Activated CD4-positive, alpha-beta T cell treated with anti-CD3 and anti-CD28 coated beads, Interleukin-2, Interleukin-6, amounts not matched to agents 100 ng/mL and 50 ng/mL, durations not matched to agents 16 hours and 8 hours (primary cell): ENCODE results near the gene SLIT1.

Experiments used
- DNase-seq: peaks from one replicate; pipeline ENCODE4 v3.0.0-alpha.2; 2020

SLIT1 gene

DNA sequence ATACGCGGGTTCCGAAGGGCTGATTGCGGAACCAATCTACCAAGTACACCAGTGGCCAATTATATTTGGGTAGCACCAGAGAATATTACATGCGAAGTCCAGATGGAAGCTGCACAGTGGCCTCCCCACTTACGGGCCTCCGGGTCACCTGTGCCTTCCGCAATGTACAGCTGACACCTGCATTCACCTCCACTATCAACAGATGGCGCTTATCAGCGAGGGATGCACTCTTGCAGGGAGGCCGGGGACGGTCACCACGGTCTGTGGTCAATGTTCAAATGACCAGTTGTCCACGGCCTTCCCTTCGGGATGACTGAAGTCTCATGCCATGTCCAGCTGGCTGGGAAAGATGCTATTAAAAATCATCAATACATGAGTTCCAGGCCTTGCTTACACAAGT is 47.6 kb downstream of the SLIT1 start:
- no peak for DNase-seq

DNA sequence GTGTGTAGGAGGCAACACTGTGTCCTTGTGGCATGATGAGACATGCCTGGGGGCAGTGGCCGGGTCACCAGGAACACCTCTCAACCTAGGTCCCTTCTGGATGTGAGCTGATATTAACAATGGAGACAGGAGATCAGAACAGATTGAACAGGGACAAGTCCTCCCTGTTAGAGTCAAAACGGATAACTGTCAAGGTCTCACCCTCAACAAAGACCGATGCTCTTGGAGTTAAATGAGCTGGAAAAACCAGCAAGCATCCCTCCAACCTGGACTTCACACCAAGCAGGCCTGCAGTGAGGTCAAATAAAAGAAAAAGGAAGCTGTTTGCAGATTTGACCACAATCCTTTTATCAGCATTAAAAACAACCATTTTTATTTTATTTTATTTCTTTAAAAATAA is 49.0 kb downstream of the SLIT1 start:
- no peak for DNase-seq

DNA sequence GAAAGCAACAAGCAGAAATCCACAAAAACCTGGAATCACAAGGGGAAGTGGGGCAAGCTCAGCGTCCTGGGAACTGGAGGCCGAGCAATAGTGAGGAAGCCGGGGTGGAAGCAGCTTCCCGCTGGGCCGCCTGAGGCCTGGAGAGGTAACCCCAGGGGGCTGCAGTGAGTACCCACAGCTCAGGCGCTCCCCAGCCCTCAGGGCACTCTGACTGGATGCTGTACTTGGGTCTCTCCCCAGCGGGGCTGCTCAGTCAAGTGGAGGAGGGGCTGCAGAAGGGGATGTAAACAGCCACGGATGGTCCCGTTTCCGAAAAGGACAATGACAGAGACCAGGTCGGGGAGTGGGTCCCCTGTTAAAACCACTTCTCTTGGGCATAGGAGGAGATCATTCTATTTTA is 50.3 kb downstream of the SLIT1 start:
- DNase-seq, result no peak

DNA sequence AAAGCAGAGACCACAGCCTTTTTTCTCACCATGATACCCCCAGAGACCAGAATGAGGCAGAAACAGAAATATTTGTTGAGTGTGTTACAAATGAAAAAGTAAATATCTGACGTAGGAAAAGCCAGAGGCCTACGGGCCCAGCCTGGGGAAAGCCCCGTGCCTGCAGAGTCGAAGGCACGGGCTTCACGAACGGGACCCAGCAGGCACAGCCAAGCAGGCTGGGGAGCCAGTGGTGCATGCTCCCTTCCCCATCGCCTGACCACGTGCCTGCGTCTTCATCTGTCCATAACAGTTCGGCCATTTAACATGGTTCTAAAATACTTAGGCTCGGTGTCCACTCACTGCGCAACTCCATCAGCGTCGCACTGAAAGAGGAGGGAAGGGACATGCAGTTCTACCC is 50.8 kb downstream of the SLIT1 start:
- no peak for DNase-seq

DNA sequence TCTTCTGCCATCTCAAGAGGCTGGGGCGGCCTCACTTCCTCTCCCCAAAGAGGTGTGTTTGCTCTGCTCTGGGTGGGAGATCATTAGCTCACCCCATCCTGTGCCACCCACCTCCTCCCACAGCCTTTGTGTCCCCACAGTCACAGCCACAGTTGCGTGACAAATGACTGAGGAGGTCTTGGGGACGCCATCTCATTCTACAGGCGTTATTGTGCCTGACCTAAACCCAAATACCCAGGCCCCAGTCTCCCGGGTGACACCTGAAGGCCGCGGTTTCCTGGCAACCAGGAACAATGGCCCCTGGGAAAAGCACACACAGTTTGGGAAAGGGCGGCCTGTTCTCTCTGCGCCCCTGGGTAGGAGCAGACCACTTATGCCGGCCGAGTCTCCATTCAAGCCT is 51.6 kb downstream of the SLIT1 start:
- no peak for DNase-seq

DNA sequence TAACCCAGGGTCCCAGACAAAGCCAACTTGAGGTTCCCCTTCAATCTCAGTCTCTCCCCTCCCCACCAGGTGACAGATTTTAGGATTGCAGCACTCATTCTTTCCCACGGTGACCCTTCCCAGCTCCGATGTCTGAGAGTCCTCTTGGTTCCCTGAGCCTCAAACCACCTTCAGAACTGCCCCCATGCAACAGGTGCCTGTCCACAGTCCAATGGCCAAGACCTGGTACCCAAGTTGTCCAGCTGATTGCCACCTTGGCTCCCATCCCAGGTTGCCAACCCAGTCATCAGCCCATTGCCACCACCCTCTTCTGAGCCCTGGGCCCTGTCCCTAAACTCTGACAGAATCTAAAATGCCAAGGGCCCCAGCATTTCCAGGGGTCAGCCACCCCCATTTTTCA is 53.5 kb downstream of the SLIT1 start:
- DNase-seq, result no peak

DNA sequence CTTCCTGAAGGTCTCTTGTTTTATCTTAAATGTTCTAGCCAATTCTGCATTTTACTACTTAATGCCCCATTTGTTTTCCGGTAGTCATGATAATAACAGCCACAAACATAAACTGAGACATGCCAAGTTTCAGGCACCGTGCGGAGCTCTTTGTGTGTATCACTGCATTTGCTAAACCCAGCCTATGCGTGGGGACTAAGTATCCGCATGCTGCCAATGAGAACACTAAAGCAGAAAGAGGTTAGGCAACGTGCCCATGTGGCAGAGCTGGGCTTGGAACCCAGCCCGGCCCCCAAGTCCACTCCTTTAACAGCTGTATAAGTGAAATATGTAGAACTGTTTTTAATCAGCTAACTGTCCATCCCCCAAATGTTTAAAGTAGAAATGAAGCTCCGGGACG is 54.1 kb downstream of the SLIT1 start:
- DNase-seq, result no peak

DNA sequence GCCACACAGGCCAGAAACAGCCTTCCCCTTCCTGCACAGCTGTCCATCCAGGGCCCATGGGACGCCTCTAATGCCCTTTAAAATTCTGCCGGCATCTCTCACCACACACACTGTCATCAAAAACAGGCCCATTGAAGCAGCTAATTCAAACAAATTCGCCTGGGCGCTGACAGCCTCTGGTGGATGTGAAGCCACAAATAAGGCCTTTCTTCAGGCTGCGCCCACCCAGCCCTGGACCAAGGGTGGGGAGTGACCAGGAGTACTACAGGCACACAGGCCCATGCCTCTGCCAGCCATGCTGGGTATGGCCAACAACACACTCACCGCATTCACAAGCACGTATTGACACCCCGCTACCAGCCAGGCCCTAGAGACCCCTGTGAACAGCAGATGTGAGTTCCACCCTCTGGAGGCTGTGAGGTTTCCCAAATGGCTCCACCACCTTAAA is 54.6 kb downstream of the SLIT1 start:
- no peak for DNase-seq

DNA sequence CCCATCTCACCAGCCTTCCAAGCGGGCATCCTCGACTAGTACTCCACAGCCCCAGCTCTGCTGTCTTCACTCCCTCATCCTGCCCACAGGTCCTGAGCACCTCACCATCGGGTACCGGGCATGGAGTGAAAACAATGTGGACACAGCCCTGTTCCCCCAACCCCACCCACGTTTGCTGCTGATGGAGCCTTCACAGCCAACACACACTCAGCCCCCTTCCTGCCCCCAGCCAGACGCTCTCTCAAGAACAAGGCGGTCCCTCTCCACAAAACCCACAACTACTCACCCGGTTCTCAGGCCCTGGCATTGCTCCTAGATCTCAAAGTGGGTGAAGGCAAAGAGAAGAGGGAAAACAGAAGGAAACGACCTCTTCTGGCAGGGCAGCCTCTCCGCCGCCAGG is 56.1 kb downstream of the SLIT1 start:
- no peak for DNase-seq

DNA sequence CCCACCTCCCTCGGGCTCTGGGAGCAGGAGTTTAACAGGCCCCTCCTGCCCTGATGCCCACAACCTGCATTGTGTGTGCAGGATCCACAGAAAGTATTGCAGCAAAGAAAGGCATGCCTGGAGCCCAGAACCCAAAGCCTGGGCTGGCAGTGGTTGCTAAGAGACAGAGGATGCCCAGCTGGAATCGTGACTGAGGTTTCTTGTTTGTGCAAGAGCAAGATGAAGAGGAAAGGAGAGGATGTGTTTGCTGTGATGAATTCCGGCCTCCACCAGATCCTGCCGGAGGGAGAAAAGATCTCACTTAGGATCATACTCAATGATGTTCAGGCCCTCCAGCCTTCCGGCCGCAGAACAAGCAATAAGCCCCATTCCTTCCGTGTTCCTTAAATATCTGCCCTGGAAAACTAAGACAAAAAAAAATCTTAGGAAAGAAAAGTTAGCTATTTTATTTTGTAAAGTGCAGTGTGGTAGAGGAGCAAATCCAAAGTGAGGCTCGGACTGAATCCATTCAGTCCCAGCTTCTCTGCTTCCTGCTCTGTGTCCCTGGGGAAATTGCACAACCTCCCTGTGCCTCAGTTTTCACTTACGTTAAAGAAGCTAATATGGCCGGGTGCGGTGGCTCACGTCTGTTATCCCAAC is 57.1 kb downstream of the SLIT1 start:
- no peak for DNase-seq

DNA sequence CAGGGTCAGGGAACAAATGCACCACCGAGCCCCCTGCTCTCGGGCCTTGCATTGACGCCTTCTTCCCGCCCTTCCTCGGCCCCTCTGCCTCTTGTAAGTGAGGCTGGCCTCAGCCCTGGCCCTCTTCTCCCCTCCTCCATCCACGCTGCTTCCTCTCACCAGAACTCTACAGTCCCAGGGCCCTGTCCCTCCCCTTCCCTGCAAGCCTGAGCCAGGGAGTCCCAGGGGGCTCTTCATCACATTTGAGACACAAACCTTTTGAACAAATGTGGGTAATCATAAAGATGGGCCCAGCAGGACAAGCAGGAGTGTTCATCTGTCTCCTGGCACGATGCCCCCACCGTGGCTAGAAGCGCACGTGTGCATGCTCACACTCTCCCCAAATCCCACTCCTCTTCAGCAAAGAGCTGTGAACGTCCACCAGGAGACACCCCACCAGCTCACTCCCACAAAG is 57.7 kb downstream of the SLIT1 start:
- DNase-seq, result no peak

DNA sequence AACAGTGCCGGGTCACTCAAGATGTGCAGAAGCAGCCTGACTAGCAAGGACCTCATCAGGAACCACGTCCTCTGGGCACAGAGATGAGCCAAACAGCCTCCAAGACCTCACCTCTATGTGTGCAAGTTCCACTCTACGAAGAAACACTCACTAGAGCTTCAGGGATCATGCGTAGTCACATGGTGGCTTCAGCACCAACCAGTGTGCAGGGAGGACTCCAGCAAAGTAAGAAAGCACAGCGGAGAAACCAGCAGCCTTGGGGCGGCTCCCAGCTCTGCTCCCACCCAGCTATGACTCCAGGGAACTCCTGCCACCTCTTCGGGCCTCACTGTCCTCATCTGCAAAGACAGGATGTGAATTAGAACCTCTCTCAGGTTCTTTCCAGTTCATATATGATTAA is 58.2 kb downstream of the SLIT1 start:
- DNase-seq, result no peak

DNA sequence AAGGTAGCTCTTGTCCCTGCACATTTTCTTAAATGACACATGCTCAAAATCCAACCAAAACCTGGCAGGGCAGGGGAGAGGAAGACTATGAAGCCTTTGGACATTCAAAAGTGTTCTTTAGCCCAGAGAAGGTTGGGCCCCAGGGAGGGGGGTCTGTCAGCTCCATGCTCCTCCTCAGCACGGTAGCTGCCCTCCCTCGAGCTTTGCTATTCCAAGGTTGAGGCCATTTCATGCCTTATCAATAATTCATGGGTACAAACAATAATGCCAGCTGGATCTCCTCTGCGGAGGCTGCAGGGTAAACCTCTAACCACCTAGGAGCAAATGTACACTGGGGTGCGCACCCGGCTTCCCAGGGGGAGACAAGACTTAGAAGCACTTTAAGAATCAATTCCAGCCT is 61.5 kb downstream of the SLIT1 start:
- no peak for DNase-seq

DNA sequence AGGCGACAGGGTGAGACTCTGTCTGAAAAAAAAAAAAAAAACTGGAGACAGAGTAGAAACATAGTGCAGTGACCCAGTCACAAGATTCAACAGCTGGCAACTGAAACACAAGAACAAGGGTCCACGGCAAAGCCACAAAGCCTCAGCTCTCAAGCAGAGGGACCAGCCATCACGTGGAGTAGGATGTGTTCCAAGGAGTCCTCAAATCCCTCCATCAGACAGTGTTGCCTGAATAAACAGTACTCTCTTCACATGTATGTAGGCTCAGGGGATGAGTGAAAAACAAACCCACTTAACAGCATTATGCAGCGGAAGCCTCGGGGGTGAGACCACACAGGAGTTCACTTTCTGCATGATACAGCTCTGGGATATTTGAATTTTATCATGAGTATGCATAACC is 62.0 kb downstream of the SLIT1 start:
- DNase-seq, result no peak

DNA sequence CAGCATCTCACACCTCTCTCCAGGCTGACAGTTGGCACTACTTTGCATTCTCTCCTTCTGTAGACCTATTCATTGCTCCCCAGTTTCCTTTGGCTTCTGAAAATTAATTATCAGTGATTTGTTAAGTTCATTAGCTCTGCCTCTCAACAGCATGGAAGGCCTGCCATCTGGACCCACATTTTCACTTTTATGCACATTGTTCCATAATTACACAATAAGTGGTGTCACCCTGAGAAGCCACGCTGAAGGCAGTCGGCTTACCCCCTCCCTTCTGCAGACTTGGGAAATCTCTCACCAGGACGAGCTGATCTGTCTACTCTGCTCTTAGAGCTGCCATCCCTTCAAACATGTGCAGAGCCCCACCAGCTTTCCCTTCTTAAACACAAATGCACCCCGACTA is 64.7 kb downstream of the SLIT1 start:
- DNase-seq, result no peak

DNA sequence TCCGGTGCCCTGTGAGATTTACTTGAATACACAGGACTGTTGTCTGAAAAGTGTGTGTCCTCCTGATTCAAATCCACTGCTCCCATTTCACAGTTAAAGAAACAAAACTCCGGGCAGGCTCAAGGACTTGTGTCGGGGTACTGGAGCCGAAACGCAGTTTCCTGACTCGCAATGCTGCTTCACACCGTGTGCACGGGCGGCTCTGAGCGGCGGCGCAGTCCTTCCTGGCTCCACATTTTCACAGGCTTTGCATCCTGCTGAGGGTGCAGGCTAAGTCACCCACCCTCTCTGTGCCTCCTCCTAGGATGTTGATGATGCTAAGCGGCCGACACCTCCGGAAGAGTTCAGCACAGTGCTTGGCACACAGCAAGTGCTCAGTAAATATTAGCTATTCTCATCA is 65.4 kb downstream of the SLIT1 start:
- DNase-seq, result no peak

DNA sequence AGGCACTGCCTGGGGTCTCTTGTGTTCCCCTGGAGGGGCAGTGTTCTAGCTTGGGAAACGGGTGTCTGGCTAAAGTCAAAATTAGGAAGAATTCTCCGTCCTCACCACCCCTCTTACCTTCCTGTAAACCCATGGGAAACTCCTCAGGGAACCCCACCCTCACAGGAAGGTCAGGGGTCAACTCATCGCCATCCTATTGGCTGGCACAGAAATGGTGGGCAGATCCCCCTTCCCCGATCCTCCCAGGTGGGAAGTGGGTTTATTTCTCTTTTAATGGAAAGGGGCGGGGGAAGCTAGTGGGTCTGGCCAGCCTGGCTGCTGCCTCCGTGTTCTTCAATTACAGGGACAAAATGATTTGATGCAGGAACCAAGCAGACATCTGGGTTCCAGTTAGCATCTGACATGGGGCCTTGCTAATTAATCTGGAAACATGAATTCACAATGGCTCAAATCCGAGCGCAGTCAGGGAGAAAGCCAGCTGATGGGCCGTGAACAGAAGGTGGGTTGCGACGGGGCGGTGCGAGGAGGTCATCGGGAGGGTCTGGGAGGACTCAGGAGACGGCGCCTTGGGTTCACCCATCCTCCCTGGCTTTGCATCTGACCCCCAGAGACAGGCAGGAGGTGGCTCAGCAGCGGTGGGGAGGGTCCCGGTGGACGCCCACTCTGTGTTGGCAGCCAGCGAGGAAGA is 66.6 kb downstream of the SLIT1 start:
- DNase-seq, result no peak

DNA sequence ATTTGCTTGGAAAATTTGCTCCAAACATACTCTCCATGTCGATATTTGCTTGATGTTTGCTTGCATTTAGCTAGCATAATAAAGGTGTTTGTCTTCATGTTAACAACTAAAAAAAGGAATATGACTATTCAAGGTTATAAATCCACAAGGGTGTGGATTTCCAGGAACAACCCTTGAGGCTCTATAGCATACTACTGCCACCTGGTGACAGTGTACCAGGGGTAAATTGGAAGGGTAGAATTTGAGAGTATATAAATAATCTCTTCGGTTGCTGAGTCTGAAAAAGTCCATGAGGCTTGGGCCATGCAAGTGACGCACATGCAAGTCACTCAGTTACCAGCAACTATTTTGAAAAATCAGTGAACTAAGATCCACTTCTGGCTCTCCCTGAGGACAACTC is 68.4 kb downstream of the SLIT1 start:
- peak; percentile 14 for DNase-seq

DNA sequence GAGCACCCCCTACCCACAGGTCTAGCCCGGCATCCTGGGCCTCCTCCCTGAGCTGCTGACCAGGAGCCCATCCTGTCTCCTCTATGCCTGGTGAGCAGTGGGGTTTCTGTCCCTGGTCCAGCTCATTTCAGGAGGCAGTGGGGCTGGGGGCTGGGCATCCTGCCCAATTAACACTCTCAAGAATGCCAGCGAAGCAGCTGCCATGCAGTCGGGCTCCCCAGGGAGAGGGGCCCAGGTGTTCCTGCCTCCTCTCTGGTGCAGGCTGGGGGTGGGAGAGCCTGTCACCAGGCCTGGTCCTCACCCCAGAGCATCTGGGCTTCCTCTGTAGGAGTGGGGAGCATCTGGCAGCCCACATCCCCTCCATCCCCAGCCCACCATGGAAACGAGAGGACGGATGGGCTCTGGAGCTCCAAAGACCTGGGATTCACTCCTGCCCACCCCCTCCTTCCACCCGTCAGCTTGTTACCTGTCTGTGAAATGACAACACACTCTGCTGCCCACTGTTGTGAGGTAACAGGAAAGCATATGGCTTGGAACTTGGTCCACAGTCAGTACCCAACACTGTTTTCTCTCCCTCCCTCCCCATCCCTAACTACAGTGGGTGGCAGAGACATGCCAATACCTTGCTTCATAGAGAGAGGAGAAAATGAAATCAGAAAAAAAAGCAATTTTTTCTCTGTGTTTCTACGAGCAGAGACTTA is 69.1 kb downstream of the SLIT1 start:
- no peak for DNase-seq

DNA sequence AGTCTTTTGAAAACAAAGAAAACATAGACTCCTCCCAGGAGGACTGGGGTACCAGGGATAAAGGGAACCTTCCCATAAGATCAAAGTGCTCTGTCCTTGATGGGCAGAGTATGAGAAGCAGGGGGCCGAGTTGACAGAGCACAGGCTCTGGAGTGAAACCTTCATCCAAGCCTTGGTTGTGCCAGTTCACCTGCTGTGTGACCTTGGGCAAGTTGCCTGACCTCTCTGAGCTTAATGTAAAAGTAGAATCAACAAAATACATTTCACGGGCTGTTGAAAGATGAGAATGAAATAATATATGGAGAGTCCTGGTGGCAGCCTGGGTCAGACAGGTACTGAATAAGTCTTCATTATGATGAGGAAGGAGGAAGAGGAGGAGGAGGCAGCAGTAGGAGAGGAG is 69.9 kb downstream of the SLIT1 start:
- no peak for DNase-seq

DNA sequence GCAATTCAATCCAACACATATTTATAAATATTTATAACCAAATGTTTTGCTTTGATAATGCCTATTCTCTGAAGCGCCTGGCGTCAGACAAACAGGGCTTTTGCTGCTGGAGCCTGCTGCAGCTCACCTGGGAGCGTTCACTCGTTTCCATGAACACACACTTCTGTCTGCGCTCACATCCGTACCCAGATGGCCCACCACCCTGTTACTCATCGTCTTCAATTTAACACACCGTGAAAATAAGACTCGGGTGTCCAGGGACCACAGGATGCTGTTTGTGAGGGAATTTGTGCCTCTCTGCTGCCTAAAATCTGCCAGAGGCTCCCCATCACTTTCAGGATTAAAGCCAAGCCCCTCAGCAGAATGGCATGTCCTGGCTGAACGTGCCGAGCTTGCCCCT is 74.1 kb downstream of the SLIT1 start:
- DNase-seq, result no peak

DNA sequence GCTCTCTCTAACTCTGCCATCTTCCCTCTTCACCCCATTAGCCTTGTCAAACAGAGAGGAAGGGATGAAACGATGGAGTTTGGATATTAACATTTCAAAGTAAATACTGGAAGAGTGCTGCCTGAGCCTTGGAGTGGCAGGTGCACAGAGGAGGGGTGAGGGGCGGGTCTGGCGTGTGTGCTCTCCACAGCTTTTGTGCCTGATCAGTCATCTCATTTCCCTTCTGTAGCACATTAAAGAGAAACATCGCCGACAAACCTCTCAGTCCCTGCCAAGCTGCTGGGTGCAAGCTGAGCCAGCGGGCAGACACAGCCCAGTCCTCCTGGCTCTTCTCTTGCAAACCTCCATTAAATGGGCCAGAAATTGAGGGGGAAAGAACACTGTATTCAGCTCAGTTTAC is 76.2 kb downstream of the SLIT1 start:
- DNase-seq, result no peak

DNA sequence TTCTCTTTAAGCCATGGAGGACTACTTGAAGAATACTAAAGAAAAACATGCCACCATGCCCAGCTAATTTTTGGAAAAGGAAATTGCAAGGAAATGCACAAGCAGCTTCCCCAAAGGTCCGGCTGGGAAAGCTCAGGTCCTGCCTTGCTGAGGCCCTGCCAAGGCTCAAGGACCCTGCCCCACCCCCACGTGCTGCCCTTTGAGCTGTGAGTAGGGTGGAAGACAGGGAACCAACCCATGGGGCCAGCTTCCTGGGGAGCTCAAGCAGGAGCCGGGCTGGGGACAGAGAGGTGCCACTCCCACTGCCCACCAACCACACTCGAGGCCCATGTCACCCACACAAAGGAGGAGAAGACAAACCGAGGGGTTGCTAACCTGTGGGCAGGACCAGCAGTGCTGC is 78.2 kb downstream of the SLIT1 start:
- no peak for DNase-seq

DNA sequence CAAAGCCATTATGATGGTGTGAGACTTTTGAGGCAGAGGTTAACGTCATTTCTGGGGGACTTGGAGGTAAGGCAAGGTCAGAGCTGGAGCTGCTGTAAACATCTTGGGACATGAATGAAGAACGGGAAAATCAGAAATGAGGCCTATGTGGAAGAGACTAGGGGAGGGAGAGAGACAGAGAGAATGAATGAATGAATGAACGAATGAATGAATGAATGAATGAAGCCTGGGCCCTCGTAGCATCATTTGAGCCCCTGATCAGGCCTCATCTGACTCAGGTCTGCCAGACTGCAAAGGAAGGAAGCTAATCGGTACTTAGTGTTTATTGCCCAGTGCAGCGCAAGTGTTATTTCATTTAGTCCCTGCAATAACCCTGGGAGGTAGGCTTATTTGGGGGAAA is 79.6 kb downstream of the SLIT1 start:
- no peak for DNase-seq
